ENCODE data around the gene RBPJL. TPM values are rescaled to one million over a fixed set of nuclear protein-coding genes. Genes with fewer than 3 reads are reported as not detected.

RBPJL gene
- total and polyA plus RNA-seq, 2 donors from 2014 or later, result not detected

DNA sequence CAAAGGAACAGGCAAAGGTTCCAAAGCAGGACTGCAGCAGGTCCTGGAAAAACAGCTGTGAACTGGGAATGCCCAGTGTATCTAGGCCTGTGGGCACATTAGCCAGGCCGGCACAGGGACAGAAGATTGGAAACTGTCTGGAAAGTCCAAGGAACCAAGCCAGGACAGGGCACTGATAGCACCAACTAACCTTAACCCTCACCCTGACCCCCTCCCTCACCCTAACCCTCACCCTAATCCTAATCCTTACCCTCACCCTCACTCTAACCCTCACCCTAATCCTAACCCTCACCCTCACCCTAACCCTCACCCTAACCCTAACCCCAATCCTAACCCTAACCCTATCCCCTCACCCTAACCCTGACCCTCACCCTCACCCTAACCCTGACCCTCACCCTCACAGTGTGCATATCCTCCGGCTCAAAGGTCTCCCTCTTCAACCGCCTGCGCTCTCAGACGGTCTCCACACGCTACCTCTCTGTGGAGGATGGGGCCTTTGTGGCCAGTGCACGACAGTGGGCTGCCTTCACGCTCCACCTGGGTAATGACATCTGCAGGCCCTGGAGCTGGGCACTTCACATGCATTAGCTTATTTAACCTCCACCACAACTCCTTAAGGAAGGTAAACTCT lies 6.5 kb downstream of the RBPJL start:
- Histone ChIP-seq H3K9me3 (ENCODE audit: control insufficient read depth in 2 of 3, insufficient read depth in 1 of 3, low read length in 3 of 3) (no peaks in the 10 kb centered on the region), H3K27me3 (ENCODE audit: control insufficient read depth, insufficient read depth, low read length) (peaks cover 7% of the 10 kb centered on the region), H3K36me3 (ENCODE audit: control insufficient read depth in 2 of 3, insufficient read depth in 3 of 3, low read length in 3 of 3) (no peaks in the 10 kb centered on the region), H3K27ac (ENCODE audit: low read depth in 2 of 2, low read length in 2 of 2) (no peak overlapping the region), H3K9ac (ENCODE audit: low read length in 3 of 3) (no peak overlapping the region), H3K4me3 (ENCODE audit: low read length in 3 of 3) (no peak overlapping the region), H3K4me1 (ENCODE audit: control insufficient read depth in 2 of 3, insufficient read depth in 2 of 3, low read depth in 1 of 3, low read length in 3 of 3) (no peaks in the 10 kb centered on the region)
- intact Hi-C loops (cut with DNase I), result loop anchor here (10.0 kb wide), 1 partner anchor 462 kb away; no protein-coding TSS in a partner anchor
- FAIRE-seq (no peak), DNase-seq (no peak)
- TF ChIP-seq CTCF (IDR thresholded peaks at IDR 0.05; ENCODE audit: borderline replicate concordance, extremely low read depth, insufficient read depth), result no peak

DNA sequence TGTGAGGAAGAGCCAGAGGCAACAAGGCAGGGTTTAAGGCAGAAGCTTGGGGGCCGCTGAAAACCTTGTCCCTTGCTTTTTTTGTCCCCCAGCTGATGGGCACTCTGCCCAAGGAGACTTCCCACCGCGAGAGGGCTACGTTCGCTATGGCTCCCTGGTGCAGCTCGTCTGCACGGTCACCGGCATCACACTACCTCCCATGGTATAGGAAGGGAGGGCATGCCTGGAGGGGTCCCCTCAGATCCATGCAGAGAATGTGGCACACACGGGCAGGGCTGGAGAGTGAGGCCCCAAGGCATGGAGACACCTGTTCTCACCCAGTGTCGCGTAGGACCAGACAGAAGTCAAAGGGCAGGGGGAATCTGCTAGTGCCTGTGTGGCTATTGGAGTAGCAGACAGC lies 7.3 kb downstream of the RBPJL start:
- no peaks in the 10 kb centered on the region for H3K36me3 ChIP-seq (ENCODE audit: control insufficient read depth in 2 of 3, insufficient read depth in 3 of 3, low read length in 3 of 3)
- H3K9me3 ChIP-seq (ENCODE audit: control insufficient read depth in 2 of 3, insufficient read depth in 1 of 3, low read length in 3 of 3), result no peaks in the 10 kb centered on the region
- no peak overlapping the region for H3K27ac ChIP-seq (ENCODE audit: low read depth in 2 of 2, low read length in 2 of 2)
- DNase-seq (peak in 1 of 5 donors; percentile 20), FAIRE-seq (no peak)
- peaks cover 7% of the 10 kb centered on the region for H3K27me3 ChIP-seq (ENCODE audit: control insufficient read depth, insufficient read depth, low read length)
- no peak overlapping the region for H3K9ac ChIP-seq (ENCODE audit: low read length in 3 of 3)
- intact Hi-C loops (cut with DNase I), result loop anchor here (10.0 kb wide), 1 partner anchor 461 kb away; no protein-coding TSS in a partner anchor
- no peaks in the 10 kb centered on the region for H3K4me1 ChIP-seq (ENCODE audit: control insufficient read depth in 2 of 3, insufficient read depth in 2 of 3, low read depth in 1 of 3, low read length in 3 of 3)
- H3K4me3 ChIP-seq (ENCODE audit: low read length in 3 of 3), result no peak overlapping the region
- no peak for TF ChIP-seq CTCF (IDR thresholded peaks at IDR 0.05; ENCODE audit: borderline replicate concordance, extremely low read depth, insufficient read depth)

- Histone ChIP-seq H3K4me3 (ENCODE audit: low read length in 3 of 3) (no peak overlapping the region), H3K36me3 (ENCODE audit: control insufficient read depth in 2 of 3, insufficient read depth in 3 of 3, low read length in 3 of 3) (no peaks in the 10 kb centered on the region), H3K4me1 (ENCODE audit: control insufficient read depth in 2 of 3, insufficient read depth in 2 of 3, low read depth in 1 of 3, low read length in 3 of 3) (no peaks in the 10 kb centered on the region), H3K9ac (ENCODE audit: low read length in 3 of 3) (no peak overlapping the region), H3K27ac (ENCODE audit: low read depth in 2 of 2, low read length in 2 of 2) (no peak overlapping the region), H3K9me3 (ENCODE audit: control insufficient read depth in 2 of 3, insufficient read depth in 1 of 3, low read length in 3 of 3) (no peaks in the 10 kb centered on the region), H3K27me3 (ENCODE audit: control insufficient read depth, insufficient read depth, low read length) (peaks cover 7% of the 10 kb centered on the region)
- DNase-seq, result no peak
- intact Hi-C loops (cut with DNase I), result loop anchor here (10.0 kb wide), 1 partner anchor 459 kb away; no protein-coding TSS in a partner anchor
- no peak for TF ChIP-seq CTCF (IDR thresholded peaks at IDR 0.05; ENCODE audit: borderline replicate concordance, extremely low read depth, insufficient read depth)
- no peak for FAIRE-seq
These were observed 9.0 kb downstream of the RBPJL start for GRCh38 chr20:45315672-45316071.

All from kidney (tissue), 14 donors.